ENCODE data around the gene FAM13A.

Gene FAM13A

DNA sequence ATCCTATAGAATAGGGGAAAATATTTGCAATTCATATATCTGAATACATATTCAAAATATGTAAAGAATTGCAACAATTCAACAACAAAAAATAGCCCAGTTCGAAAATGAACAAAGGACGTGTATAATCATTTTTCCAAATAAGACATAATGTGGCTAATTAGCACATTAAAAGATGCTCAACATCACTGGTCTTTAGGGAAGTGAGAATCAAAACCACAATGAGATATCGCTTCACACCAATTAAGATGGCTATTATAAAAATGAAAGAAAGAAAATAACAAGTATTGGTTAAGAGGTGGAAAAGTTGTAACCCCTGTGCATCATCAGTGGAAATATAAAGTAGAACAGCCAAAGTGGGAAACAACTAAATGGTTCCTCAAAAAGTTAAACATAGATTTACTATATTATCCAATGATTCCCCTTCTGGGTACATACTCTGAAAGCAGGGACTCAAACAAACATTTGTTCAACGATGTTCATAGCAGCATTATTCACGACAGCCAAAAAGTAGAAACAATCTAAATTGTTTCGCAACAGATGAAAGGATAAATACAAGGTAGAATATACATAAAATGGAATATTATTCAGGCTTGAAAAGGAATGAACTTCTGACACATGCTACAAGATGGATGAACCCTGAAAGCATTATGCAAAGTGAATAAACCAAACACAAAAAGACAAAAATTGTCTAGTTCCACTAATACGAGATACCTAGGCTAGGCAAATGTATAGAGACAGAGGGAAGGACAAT, 12.7 kb downstream of the FAM13A start:
- no peak overlapping the region for H3K4me3 ChIP-seq (ENCODE audit: insufficient read depth, low read depth, low read length, poor library complexity, severe bottlenecking)
- no peaks in the 10 kb centered on the region for H3K27me3 ChIP-seq (replicated peaks; ENCODE audit: control insufficient read depth, insufficient read depth, low read length, poor library complexity, severe bottlenecking)
- no peak for DNase-seq
- no peak overlapping the region for H3K27ac ChIP-seq (ENCODE audit: insufficient read depth, low read length, poor library complexity, severe bottlenecking)
- no peaks in the 10 kb centered on the region for H3K36me3 ChIP-seq (ENCODE audit: control insufficient read depth, insufficient read depth, low read length)
- H3K9me3 ChIP-seq (ENCODE audit: control insufficient read depth, low read length), result no peaks in the 10 kb centered on the region
- H3K4me1 ChIP-seq (ENCODE audit: control insufficient read depth, insufficient read depth, low read length, poor library complexity, severe bottlenecking), result no peaks in the 10 kb centered on the region

DNA sequence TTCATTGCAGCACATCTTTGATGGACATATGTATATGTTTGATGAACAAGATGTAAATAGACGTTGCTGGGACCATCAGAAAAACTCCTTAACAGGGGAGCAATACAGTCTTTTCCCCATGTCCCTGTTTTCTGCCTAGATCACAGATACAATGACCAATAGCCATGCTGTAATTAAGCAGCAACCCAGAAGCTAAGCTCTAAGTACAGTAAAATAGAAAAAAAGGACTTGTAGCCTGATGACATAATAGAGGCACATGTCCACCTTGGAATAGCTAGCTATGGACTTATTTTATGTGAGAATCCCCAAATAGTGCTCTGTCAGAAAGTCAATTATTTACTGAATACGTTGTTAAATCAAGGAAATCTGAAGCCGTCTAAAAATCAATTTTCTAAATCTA, 14.9 kb downstream of the FAM13A start:
- H3K27me3 ChIP-seq (replicated peaks; ENCODE audit: control insufficient read depth, insufficient read depth, low read length, poor library complexity, severe bottlenecking), result no peaks in the 10 kb centered on the region
- no peak for DNase-seq
- H3K4me1 ChIP-seq (ENCODE audit: control insufficient read depth, insufficient read depth, low read length, poor library complexity, severe bottlenecking), result no peaks in the 10 kb centered on the region
- H3K36me3 ChIP-seq (ENCODE audit: control insufficient read depth, insufficient read depth, low read length), result no peaks in the 10 kb centered on the region
- no peaks in the 10 kb centered on the region for H3K9me3 ChIP-seq (ENCODE audit: control insufficient read depth, low read length)
- no peak overlapping the region for H3K4me3 ChIP-seq (ENCODE audit: insufficient read depth, low read depth, low read length, poor library complexity, severe bottlenecking)
- H3K27ac ChIP-seq (ENCODE audit: insufficient read depth, low read length, poor library complexity, severe bottlenecking), result no peak overlapping the region

DNA sequence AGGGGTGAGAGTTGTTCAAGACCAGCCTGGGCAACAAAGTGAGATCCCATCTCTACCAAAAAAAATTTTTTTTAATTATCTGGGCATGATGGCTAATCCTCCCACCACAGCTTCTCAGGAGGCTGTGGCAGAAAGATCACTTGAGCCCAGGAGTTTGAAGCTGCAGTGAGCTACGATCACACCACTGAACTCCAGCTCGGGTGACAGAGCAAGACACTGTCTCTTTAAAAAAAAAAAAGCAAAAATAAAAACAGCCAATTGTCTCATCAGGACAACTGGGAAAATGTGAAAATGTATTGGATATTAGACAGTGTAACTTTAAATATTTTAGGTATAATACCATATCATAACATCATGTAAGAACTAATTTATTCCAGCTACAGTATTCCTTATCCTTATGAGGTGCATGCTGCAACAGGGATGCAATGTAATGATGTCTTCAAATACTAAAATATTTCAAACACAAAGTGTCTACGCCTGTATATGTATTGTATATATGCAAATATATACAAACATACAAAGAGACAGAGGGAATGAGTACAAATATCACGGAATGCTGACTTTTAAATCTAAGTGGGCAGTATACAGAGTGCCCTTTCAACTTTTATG, 17.2 kb downstream of the FAM13A start:
- H3K36me3 ChIP-seq (ENCODE audit: control insufficient read depth, insufficient read depth, low read length), result no peaks in the 10 kb centered on the region
- H3K27me3 ChIP-seq (replicated peaks; ENCODE audit: control insufficient read depth, insufficient read depth, low read length, poor library complexity, severe bottlenecking), result no peaks in the 10 kb centered on the region
- no peaks in the 10 kb centered on the region for H3K4me1 ChIP-seq (ENCODE audit: control insufficient read depth, insufficient read depth, low read length, poor library complexity, severe bottlenecking)
- H3K27ac ChIP-seq (ENCODE audit: insufficient read depth, low read length, poor library complexity, severe bottlenecking), result no peak overlapping the region
- H3K4me3 ChIP-seq (ENCODE audit: insufficient read depth, low read depth, low read length, poor library complexity, severe bottlenecking), result no peak overlapping the region
- DNase-seq, result no peak
- peaks cover 5% of the 10 kb centered on the region for H3K9me3 ChIP-seq (ENCODE audit: control insufficient read depth, low read length)

- Histone ChIP-seq H3K27me3 (replicated peaks; ENCODE audit: control insufficient read depth, insufficient read depth, low read length, poor library complexity, severe bottlenecking) (no peaks in the 10 kb centered on the region), H3K36me3 (ENCODE audit: control insufficient read depth, insufficient read depth, low read length) (no peaks in the 10 kb centered on the region), H3K27ac (ENCODE audit: insufficient read depth, low read length, poor library complexity, severe bottlenecking) (no peak overlapping the region), H3K9me3 (ENCODE audit: control insufficient read depth, low read length) (peaks cover 5% of the 10 kb centered on the region), H3K4me3 (ENCODE audit: insufficient read depth, low read depth, low read length, poor library complexity, severe bottlenecking) (no peak overlapping the region), H3K4me1 (ENCODE audit: control insufficient read depth, insufficient read depth, low read length, poor library complexity, severe bottlenecking) (no peaks in the 10 kb centered on the region)
- no peak for DNase-seq
Measured at GRCh38 chr4:89036535-89036934, 20.4 kb downstream of the FAM13A start.

DNA sequence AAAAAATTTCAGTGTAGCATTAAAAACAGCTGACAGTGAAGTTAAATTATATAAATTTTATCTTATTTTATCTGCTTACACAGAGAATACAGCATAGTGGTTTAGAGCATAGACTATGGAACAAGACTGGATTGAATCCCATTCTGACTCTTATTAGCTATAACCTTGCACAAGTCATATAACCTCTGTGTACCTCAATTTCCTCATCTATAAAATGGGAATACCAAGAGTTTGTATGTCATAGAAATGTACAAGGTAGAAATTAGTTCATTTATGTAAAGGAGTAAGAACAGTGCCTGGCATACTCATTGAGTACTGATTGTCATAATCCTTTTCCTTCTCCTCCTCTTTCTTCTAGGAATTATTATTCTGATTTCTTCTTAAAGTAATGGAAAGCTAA, 25.7 kb downstream of the FAM13A start:
- no peak overlapping the region for H3K27ac ChIP-seq (ENCODE audit: insufficient read depth, low read length, poor library complexity, severe bottlenecking)
- H3K9me3 ChIP-seq (ENCODE audit: control insufficient read depth, low read length), result peaks cover 5% of the 10 kb centered on the region
- H3K4me3 ChIP-seq (ENCODE audit: insufficient read depth, low read depth, low read length, poor library complexity, severe bottlenecking), result no peak overlapping the region
- no peaks in the 10 kb centered on the region for H3K27me3 ChIP-seq (replicated peaks; ENCODE audit: control insufficient read depth, insufficient read depth, low read length, poor library complexity, severe bottlenecking)
- DNase-seq, result no peak
- no peaks in the 10 kb centered on the region for H3K4me1 ChIP-seq (ENCODE audit: control insufficient read depth, insufficient read depth, low read length, poor library complexity, severe bottlenecking)
- H3K36me3 ChIP-seq (ENCODE audit: control insufficient read depth, insufficient read depth, low read length), result no peaks in the 10 kb centered on the region

GRCh38 chr4:89029591-89029990, 27.4 kb downstream of the FAM13A start:
- no peak for DNase-seq
- no peak overlapping the region for H3K4me3 ChIP-seq (ENCODE audit: insufficient read depth, low read depth, low read length, poor library complexity, severe bottlenecking)
- no peak overlapping the region for H3K27ac ChIP-seq (ENCODE audit: insufficient read depth, low read length, poor library complexity, severe bottlenecking)
- no peaks in the 10 kb centered on the region for H3K4me1 ChIP-seq (ENCODE audit: control insufficient read depth, insufficient read depth, low read length, poor library complexity, severe bottlenecking)
- no peaks in the 10 kb centered on the region for H3K9me3 ChIP-seq (ENCODE audit: control insufficient read depth, low read length)
- no peaks in the 10 kb centered on the region for H3K27me3 ChIP-seq (replicated peaks; ENCODE audit: control insufficient read depth, insufficient read depth, low read length, poor library complexity, severe bottlenecking)
- no peaks in the 10 kb centered on the region for H3K36me3 ChIP-seq (ENCODE audit: control insufficient read depth, insufficient read depth, low read length)

DNA sequence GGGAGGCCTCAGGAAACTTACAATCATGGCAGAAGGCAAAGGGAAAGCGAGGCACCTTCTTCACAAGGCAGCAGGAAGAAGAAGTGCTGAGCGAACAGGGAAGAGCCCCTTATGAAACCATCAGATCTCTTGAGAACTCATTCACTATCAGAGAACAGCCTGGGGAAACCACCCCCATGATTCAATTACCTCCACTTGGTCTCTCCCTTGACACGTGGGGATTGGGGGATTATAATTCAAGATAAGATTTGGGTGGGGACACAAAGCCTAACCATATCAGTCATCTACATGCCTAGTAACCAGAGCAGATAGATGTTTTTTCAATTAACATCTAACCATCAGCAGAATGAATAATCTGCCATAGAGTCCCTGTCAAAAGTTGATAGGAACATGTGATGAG, 30.4 kb downstream of the FAM13A start:
- Histone ChIP-seq H3K36me3 (ENCODE audit: control insufficient read depth, insufficient read depth, low read length) (no peaks in the 10 kb centered on the region), H3K9me3 (ENCODE audit: control insufficient read depth, low read length) (no peaks in the 10 kb centered on the region), H3K4me1 (ENCODE audit: control insufficient read depth, insufficient read depth, low read length, poor library complexity, severe bottlenecking) (no peaks in the 10 kb centered on the region), H3K4me3 (ENCODE audit: insufficient read depth, low read depth, low read length, poor library complexity, severe bottlenecking) (no peak overlapping the region), H3K27ac (ENCODE audit: insufficient read depth, low read length, poor library complexity, severe bottlenecking) (no peak overlapping the region), H3K27me3 (replicated peaks; ENCODE audit: control insufficient read depth, insufficient read depth, low read length, poor library complexity, severe bottlenecking) (no peaks in the 10 kb centered on the region)
- no peak for DNase-seq

DNA sequence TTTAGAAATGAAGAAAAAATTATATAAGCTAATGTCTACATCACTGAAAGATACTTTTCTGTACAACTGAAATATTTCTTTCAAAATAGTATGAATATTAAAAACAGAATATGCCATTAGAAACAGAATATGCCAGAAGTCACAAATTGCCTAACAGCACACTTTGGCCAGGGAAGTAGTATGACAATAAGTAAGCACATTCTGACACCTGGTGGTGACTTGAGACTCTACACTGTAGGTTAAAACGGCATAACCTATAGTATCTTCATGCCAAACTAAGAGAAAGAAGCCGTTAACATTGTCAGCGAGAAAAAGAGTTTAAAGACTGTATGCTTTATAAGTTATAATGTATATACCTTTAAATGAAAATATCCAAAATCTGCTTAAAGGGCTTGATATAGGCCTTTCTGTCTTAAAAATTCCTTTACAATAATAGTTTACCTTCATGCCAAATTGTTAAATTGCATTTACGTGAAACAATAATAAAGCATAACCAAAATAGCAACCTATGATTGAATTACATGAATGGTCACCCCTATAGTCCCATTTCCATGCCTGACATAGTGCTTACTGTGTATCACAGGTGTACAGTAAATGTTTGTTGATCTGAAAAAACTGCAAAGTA, 32.8 kb downstream of the FAM13A start:
- Histone ChIP-seq H3K9me3 (ENCODE audit: control insufficient read depth, low read length) (no peaks in the 10 kb centered on the region), H3K4me3 (ENCODE audit: insufficient read depth, low read depth, low read length, poor library complexity, severe bottlenecking) (no peak overlapping the region)
- DNase-seq, result peak in 2 of 3 donors; percentile 10 to 50

DNA sequence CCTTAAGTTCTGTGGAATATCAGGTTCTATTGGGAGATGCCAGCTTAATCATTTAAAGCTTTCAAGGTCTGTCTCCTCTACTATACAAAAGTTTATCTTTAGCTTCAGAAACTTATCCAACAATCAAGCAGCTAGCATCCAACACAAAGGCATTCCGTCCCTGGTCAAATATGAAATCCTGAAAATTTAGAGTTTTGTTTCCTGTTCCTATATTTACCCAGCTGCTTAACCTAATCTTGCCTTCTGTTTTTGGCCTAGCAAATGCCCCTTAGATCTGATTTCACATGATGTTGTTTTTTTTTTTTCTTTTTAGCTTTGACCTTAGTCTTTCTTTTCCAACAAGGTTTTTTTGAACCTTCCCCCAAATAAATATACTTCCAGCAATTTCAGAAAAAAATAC, 33.8 kb downstream of the FAM13A start:
- Histone ChIP-seq H3K36me3 (ENCODE audit: control insufficient read depth, insufficient read depth, low read length) (no peaks in the 10 kb centered on the region), H3K27me3 (replicated peaks; ENCODE audit: control insufficient read depth, insufficient read depth, low read length, poor library complexity, severe bottlenecking) (no peaks in the 10 kb centered on the region), H3K9me3 (ENCODE audit: control insufficient read depth, low read length) (no peaks in the 10 kb centered on the region), H3K4me1 (ENCODE audit: control insufficient read depth, insufficient read depth, low read length, poor library complexity, severe bottlenecking) (no peaks in the 10 kb centered on the region), H3K27ac (ENCODE audit: insufficient read depth, low read length, poor library complexity, severe bottlenecking) (no peak overlapping the region), H3K4me3 (ENCODE audit: insufficient read depth, low read depth, low read length, poor library complexity, severe bottlenecking) (no peak overlapping the region)
- DNase-seq, result no peak

More for the DNA sequence above, 32.8 kb downstream of the FAM13A start:
- H3K27ac ChIP-seq (ENCODE audit: insufficient read depth, low read length, poor library complexity, severe bottlenecking), result no peak overlapping the region
- H3K4me1 ChIP-seq (ENCODE audit: control insufficient read depth, insufficient read depth, low read length, poor library complexity, severe bottlenecking), result no peaks in the 10 kb centered on the region
- no peaks in the 10 kb centered on the region for H3K36me3 ChIP-seq (ENCODE audit: control insufficient read depth, insufficient read depth, low read length)
- H3K27me3 ChIP-seq (replicated peaks; ENCODE audit: control insufficient read depth, insufficient read depth, low read length, poor library complexity, severe bottlenecking), result no peaks in the 10 kb centered on the region

DNA sequence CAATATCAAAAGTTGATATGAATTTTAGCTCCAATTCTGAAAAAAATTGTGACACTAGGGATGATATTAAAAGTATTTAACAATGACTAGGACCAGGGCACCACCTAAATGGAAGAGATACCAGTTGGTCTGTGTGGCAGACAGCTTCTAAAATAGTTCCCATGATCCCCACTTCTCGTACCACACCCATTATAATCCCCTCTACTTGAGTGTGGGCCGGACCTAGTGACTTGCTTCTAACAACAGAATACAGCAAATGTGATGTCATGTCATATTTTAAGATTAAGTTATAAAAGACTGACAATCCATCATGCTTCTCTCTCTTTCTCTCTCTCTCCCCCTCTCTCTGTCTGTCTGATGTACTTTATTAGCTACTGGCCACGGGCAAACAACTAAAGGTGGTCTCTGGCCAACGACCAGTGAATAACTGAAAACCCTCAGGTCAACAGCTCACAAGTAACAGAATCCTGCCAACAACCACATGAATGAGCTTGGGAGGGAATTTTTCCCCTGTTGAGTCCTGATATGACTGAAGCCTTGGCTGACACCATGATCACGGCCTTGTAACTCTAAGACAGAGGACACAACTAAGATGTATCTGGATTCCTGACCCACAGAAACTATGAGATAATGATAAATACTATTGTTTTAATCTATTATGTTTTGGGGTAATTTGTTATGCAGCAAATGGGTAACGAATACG, 34.4 kb downstream of the FAM13A start:
- Histone ChIP-seq H3K36me3 (ENCODE audit: control insufficient read depth, insufficient read depth, low read length) (no peaks in the 10 kb centered on the region), H3K27ac (ENCODE audit: insufficient read depth, low read length, poor library complexity, severe bottlenecking) (no peak overlapping the region), H3K4me3 (ENCODE audit: insufficient read depth, low read depth, low read length, poor library complexity, severe bottlenecking) (no peak overlapping the region), H3K4me1 (ENCODE audit: control insufficient read depth, insufficient read depth, low read length, poor library complexity, severe bottlenecking) (no peaks in the 10 kb centered on the region), H3K27me3 (replicated peaks; ENCODE audit: control insufficient read depth, insufficient read depth, low read length, poor library complexity, severe bottlenecking) (no peaks in the 10 kb centered on the region), H3K9me3 (ENCODE audit: control insufficient read depth, low read length) (no peaks in the 10 kb centered on the region)
- no peak for DNase-seq
